Activated T-helper 1 cell treated with anti-CD3 and anti-CD28 coated beads, Interleukin-12 subunit alpha, Interleukin-12 subunit beta, Interleukin-2, Interleukin-4 antibody, amounts not matched to agents 30 ng/mL and 10 ng/mL and 1 ng/mL, durations not matched to agents 14 hours and 24 hours and 36 hours (primary cell): ENCODE measurements around the gene SAMHD1. TPM values are rescaled to one million over a fixed set of nuclear protein-coding genes. Genes with fewer than 3 reads are reported as not detected.

Experiments
- DNase-seq: peaks from one replicate; pipeline ENCODE4 v3.0.0; 2021; ENCODE audit warnings: low spot score
- H3K27ac Mint-ChIP-seq: one replicate; pipeline ENCODE4 v1.8.0; 2021; ENCODE audit warnings: mild to moderate bottlenecking, mixed read lengths
- H3K27me3 Mint-ChIP-seq: one replicate; pipeline ENCODE4 v1.8.0; 2022; ENCODE audit warnings: mild to moderate bottlenecking, moderate library complexity, mixed read lengths; ENCODE audit not compliant: insufficient read depth
- H3K36me3 Mint-ChIP-seq: one replicate; pipeline ENCODE4 v1.8.0; 2021; ENCODE audit warnings: low read depth, mixed read lengths
- H3K4me1 Mint-ChIP-seq: one replicate; pipeline ENCODE4 v1.8.0; 2021; ENCODE audit warnings: low read depth, mixed read lengths
- H3K4me3 Mint-ChIP-seq: one replicate; pipeline ENCODE4 v1.8.0; 2021; ENCODE audit warnings: mild to moderate bottlenecking, moderate library complexity, mixed read lengths
- H3K9me3 Mint-ChIP-seq: one replicate; pipeline ENCODE4 v1.8.0; 2021; ENCODE audit warnings: mixed read lengths
- intact Hi-C: fragments of 100-400 bp; cut with micrococcal nuclease; formaldehyde crosslinking; loops from one replicate; pipeline ENCODE4 v1.15.1; 2024
- total RNA-seq: library from RNA; stranded (reverse); gene quantifications from 2 replicates; pipeline ENCODE4 v1.2.3, GENCODE V29; 2022

The SAMHD1 gene
- total RNA-seq, 1 donor from 2014 or later = 55.0 TPM

GRCh38 chr20:36860811-36861624, 90.5 kb downstream of the SAMHD1 start:
- no peak overlapping the region for H3K27ac Mint-ChIP-seq
- DNase-seq = no peak
- H3K36me3 Mint-ChIP-seq = no peaks in the 10 kb centered on the region
- no peaks in the 10 kb centered on the region for H3K9me3 Mint-ChIP-seq
- H3K4me1 Mint-ChIP-seq = peaks cover 23% of the 10 kb centered on the region
- peak overlapping the region; percentile 63 for H3K4me3 Mint-ChIP-seq
- intact Hi-C loops = loop anchor here (10.0 kb wide), 1 partner anchor 256 kb away; the partner anchor contains the start of gene RAB5IF
- peaks cover 45% of the 10 kb centered on the region for H3K27me3 Mint-ChIP-seq

GRCh38 chr20:36860339-36860738, 91.2 kb downstream of the SAMHD1 start:
- DNase-seq = no peak
- intact Hi-C loops = loop anchor here (10.0 kb wide), 1 partner anchor 256 kb away; the partner anchor contains the start of gene RAB5IF
- Mint-ChIP-seq H3K9me3 (no peaks in the 10 kb centered on the region), H3K27ac (no peak overlapping the region), H3K27me3 (peaks cover 38% of the 10 kb centered on the region), H3K4me1 (peaks cover 24% of the 10 kb centered on the region), H3K4me3 (no peak overlapping the region), H3K36me3 (no peaks in the 10 kb centered on the region)

DNA sequence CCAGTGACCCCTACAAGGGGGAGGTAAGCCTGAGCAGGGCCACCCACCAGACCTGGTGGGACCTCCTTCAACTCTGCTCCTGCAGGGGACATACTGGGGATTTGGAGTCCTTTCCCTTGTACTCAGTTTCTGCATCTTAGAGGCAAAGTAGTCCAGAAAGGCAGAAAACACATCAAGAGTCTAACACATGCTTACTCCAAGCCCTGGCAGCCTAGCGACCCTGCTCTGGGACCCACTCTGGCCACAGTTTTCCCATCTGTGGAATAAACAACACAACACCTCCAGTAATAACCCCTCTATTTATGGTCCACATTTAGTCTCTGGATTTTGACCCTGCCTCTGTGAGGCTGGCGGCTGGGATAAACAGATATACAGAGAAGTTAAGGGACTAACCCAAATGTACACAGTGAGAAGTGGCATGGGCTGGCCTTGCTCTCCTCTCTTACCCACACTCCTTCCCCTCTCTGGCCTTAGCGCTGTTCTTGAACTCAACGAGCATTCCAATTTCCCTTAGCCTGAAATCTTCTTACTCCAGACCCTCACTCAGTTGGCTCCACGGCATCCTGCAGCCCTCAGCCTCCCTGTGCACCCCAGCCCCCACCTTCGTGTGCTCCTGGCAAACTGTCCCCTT, 91.7 kb downstream of the SAMHD1 start:
- Mint-ChIP-seq H3K9me3 (no peaks in the 10 kb centered on the region), H3K27me3 (peaks cover 33% of the 10 kb centered on the region), H3K27ac (no peak overlapping the region), H3K36me3 (no peaks in the 10 kb centered on the region), H3K4me3 (no peak overlapping the region), H3K4me1 (peaks cover 19% of the 10 kb centered on the region)
- no peak for DNase-seq
- intact Hi-C loops = loop anchor here (10.0 kb wide), 1 partner anchor 255 kb away; the partner anchor contains the start of gene RAB5IF

DNA sequence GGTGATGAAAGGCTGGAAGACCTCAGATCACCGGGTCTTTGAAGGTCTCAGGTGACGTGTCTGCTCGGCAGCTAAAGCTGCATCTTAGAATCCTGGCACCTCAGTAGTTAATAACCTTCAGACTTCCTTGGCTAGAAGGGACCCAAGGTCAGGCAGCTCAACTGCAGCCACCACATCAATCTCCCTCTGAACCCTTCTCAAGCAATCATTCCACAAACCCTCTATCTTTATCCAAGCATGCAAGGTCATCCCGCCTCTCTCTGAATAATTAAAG, 92.3 kb downstream of the SAMHD1 start:
- Mint-ChIP-seq H3K27ac (no peak overlapping the region), H3K27me3 (peaks cover 32% of the 10 kb centered on the region), H3K4me3 (no peak overlapping the region), H3K4me1 (peaks cover 17% of the 10 kb centered on the region), H3K9me3 (no peaks in the 10 kb centered on the region), H3K36me3 (no peaks in the 10 kb centered on the region)
- intact Hi-C loops = no loop called here
- no peak for DNase-seq

- Mint-ChIP-seq H3K27ac (peak overlapping the region; percentile 68), H3K4me1 (peaks cover 17% of the 10 kb centered on the region), H3K9me3 (no peaks in the 10 kb centered on the region), H3K36me3 (no peaks in the 10 kb centered on the region), H3K27me3 (peaks cover 27% of the 10 kb centered on the region), H3K4me3 (no peak overlapping the region)
- DNase-seq = peak; percentile 37
- intact Hi-C loops = loop anchor here (2.0 kb wide), 1 partner anchor 14 kb away; no protein-coding TSS in a partner anchor
Observed at GRCh38 chr20:36856691-36857635, 94.5 kb downstream of the SAMHD1 start.

GRCh38 chr20:36856195-36856594, 95.3 kb downstream of the SAMHD1 start:
- Mint-ChIP-seq H3K4me3 (no peak overlapping the region), H3K27ac (peak overlapping the region; percentile 49), H3K36me3 (no peaks in the 10 kb centered on the region)

DNA sequence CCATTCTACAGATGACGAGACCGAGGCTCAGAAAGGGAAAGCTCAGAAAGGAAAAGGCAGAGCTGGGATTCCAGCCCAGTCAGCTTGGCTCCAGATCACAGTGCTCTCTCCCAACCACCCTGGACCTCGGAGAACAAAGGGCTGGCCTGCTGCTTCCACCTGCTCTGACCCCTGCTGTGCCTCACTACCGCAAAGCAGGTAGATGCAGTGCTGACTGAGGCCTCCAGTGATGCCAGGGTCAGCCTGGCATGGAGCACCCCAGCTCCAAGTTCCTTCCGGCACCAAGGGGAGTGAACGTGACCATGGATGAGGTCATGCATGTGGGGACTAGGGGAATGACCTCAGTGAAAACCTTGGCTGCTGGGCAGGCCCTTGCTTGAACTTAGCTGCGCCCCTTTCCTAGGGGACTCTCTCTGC, 96.3 kb downstream of the SAMHD1 start:
- intact Hi-C loops = no loop called here
- peaks cover 12% of the 10 kb centered on the region for H3K27me3 Mint-ChIP-seq
- H3K27ac Mint-ChIP-seq = no peak overlapping the region
- no peaks in the 10 kb centered on the region for H3K36me3 Mint-ChIP-seq
- peaks cover 17% of the 10 kb centered on the region for H3K4me1 Mint-ChIP-seq
- DNase-seq = no peak
- peaks cover 4% of the 10 kb centered on the region for H3K9me3 Mint-ChIP-seq
- no peak overlapping the region for H3K4me3 Mint-ChIP-seq

More at GRCh38 chr20:36856195-36856594, 95.3 kb downstream of the SAMHD1 start:
- intact Hi-C loops = loop anchor here (2.0 kb wide), 1 partner anchor 13 kb away; no protein-coding TSS in a partner anchor
- Mint-ChIP-seq H3K9me3 (no peaks in the 10 kb centered on the region), H3K27me3 (peaks cover 21% of the 10 kb centered on the region), H3K4me1 (peaks cover 17% of the 10 kb centered on the region)
- no peak for DNase-seq

GRCh38 chr20:36854348-36855240, 96.9 kb downstream of the SAMHD1 start:
- Mint-ChIP-seq H3K4me1 (peaks cover 17% of the 10 kb centered on the region), H3K9me3 (peaks cover 4% of the 10 kb centered on the region), H3K27me3 (peaks cover 7% of the 10 kb centered on the region), H3K36me3 (no peaks in the 10 kb centered on the region), H3K27ac (no peak overlapping the region), H3K4me3 (no peak overlapping the region)
- no peak for DNase-seq
- intact Hi-C loops = no loop called here

- Mint-ChIP-seq H3K4me3 (no peak overlapping the region), H3K27ac (no peak overlapping the region), H3K9me3 (peaks cover 4% of the 10 kb centered on the region), H3K4me1 (peaks cover 14% of the 10 kb centered on the region), H3K36me3 (no peaks in the 10 kb centered on the region), H3K27me3 (peaks cover 4% of the 10 kb centered on the region)
- DNase-seq = no peak
- intact Hi-C loops = no loop called here
Observed at GRCh38 chr20:36852187-36852586, 99.3 kb downstream of the SAMHD1 start.

- Mint-ChIP-seq H3K4me1 (peaks cover 7% of the 10 kb centered on the region), H3K36me3 (no peaks in the 10 kb centered on the region), H3K4me3 (no peak overlapping the region), H3K27me3 (peaks cover 4% of the 10 kb centered on the region), H3K27ac (no peak overlapping the region), H3K9me3 (peaks cover 4% of the 10 kb centered on the region)
- DNase-seq = no peak
- intact Hi-C loops = no loop called here
Observed at GRCh38 chr20:36851490-36851889, 100.0 kb downstream of the SAMHD1 start.

GRCh38 chr20:36850759-36851158, 100.7 kb downstream of the SAMHD1 start:
- H3K9me3 Mint-ChIP-seq = peaks cover 4% of the 10 kb centered on the region
- no peak overlapping the region for H3K4me3 Mint-ChIP-seq

More at GRCh38 chr20:36850759-36851158, 100.7 kb downstream of the SAMHD1 start:
- intact Hi-C loops = no loop called here
- H3K36me3 Mint-ChIP-seq = no peaks in the 10 kb centered on the region
- no peak for DNase-seq
- no peaks in the 10 kb centered on the region for H3K4me1 Mint-ChIP-seq
- H3K27ac Mint-ChIP-seq = no peak overlapping the region
- peaks cover 4% of the 10 kb centered on the region for H3K27me3 Mint-ChIP-seq
